ENCODE measurements around the gene CAMLG.

GRCh38 chr5:134791580-134791979 is 53.2 kb downstream of the CAMLG start:
- TF ChIP-seq CTCF (IDR thresholded peaks at IDR 0.05) (no peak), POLR2AphosphoS5 (IDR thresholded peaks at IDR 0.05) (no peak), POLR2A (IDR thresholded peaks at IDR 0.05) (no peak), EP300 (IDR thresholded peaks at IDR 0.05) (no peak)
